Dedifferentiated amniotic fluid mesenchymal stem cell (primary cell): ENCODE measurements around the gene MYNN.

Experiments
- DNase-seq: peaks from one replicate; pipeline ENCODE4 v3.0.0-alpha.2; 2016; ENCODE audit errors: extremely low spot score

Gene MYNN

GRCh38 chr3:169777822-169778221, 4.6 kb downstream of the MYNN start:
- DNase-seq = no peak

- DNase-seq = no peak
Measured at GRCh38 chr3:169780742-169781141, 7.5 kb downstream of the MYNN start.

- DNase-seq = no peak
Measured at GRCh38 chr3:169781209-169781855, 8.1 kb downstream of the MYNN start.

- DNase-seq = no peak
Measured at GRCh38 chr3:169787120-169787519, 13.9 kb downstream of the MYNN start.

- DNase-seq = no peak
Measured at GRCh38 chr3:169787791-169788190, 14.6 kb downstream of the MYNN start.

GRCh38 chr3:169790219-169790618, 17.0 kb downstream of the MYNN start:
- no peak for DNase-seq

GRCh38 chr3:169790687-169791429, 17.7 kb downstream of the MYNN start:
- DNase-seq = no peak

- no peak for DNase-seq
Measured at GRCh38 chr3:169792359-169792758, 19.2 kb downstream of the MYNN start.

- DNase-seq = no peak
Measured at GRCh38 chr3:169804681-169805080, 31.5 kb downstream of the MYNN start.

GRCh38 chr3:169809230-169809795, 36.1 kb downstream of the MYNN start:
- DNase-seq = no peak

GRCh38 chr3:169811631-169812331, 38.6 kb downstream of the MYNN start:
- peak; percentile 55 for DNase-seq

GRCh38 chr3:169812332-169813235, 39.4 kb downstream of the MYNN start, which contains the start of the genes LRRC34 and LRRIQ4:
Gene LRRC34, minus strand, starts transcription at chr3:169812904. Its CDS starts 356 bp downstream, at chr3:169812548.
Gene LRRIQ4, plus strand, starts transcription at chr3:169812870. Its CDS starts 9,052 bp downstream, at chr3:169821922.
- no peak for DNase-seq

GRCh38 chr3:169813278-169813677, 40.1 kb downstream of the MYNN start:
- no peak for DNase-seq

GRCh38 chr3:169813757-169814517, 40.7 kb downstream of the MYNN start:
- DNase-seq = no peak

- no peak for DNase-seq
Measured at GRCh38 chr3:169815590-169816150, 42.5 kb downstream of the MYNN start.

GRCh38 chr3:169818316-169818715, 45.1 kb downstream of the MYNN start:
- peak; percentile 30 for DNase-seq

GRCh38 chr3:169822091-169822490, 48.9 kb downstream of the MYNN start:
- no peak for DNase-seq

- no peak for DNase-seq
Measured at GRCh38 chr3:169822540-169822939, 49.3 kb downstream of the MYNN start.

GRCh38 chr3:169822983-169823382, 49.8 kb downstream of the MYNN start:
- no peak for DNase-seq

- no peak for DNase-seq
Measured at GRCh38 chr3:169825316-169825715, 52.1 kb downstream of the MYNN start.
